ENCODE measurements around the gene PAWR. TPM values are rescaled to one million over a fixed set of nuclear protein-coding genes. Genes with fewer than 3 reads are reported as not detected.
A peak's percentile ranks its signal among the peaks of the same experiment; 100 is the strongest.
"Not testable (repeated sequence)": the region's sequence is repeated elsewhere in the genome, so short reads cannot be mapped to it uniquely, and the experiment has no call there.

PAWR gene
- polyA plus RNA-seq, 6 donors from 2014 or later: 15.8 to 29.9 (median 20.3) TPM

GRCh38 chr12:79657136-79657535, 33.6 kb downstream of the PAWR start:
- H3K27ac Mint-ChIP-seq: peak overlapping the region in 1 of 6 donors; percentile 80
- peak overlapping the region in 1 of 8 donors; percentile 78 for H3K4me3 Mint-ChIP-seq

GRCh38 chr12:79655036-79655435, 35.7 kb downstream of the PAWR start:
- no peak for ATAC-seq (ENCODE audit: low read depth in 2 of 2)
- peaks cover 11 to 27% (median 20%) of the 10 kb centered on the region in 3 donors for H3K4me1 Mint-ChIP-seq
- peaks cover 0 to 5% (median 0%) of the 10 kb centered on the region in 7 donors for H3K9me3 Mint-ChIP-seq
- H3K27ac Mint-ChIP-seq: no peak overlapping the region
- no peak overlapping the region for H3K4me3 Mint-ChIP-seq
- no peaks in the 10 kb centered on the region for H3K27me3 Mint-ChIP-seq
- DNase-seq: no peak
- peaks cover 8 to 11% of the 10 kb centered on the region in 2 donors for H3K36me3 Mint-ChIP-seq

More at GRCh38 chr12:79657136-79657535, 33.6 kb downstream of the PAWR start:
- Mint-ChIP-seq H3K27me3 (no peaks in the 10 kb centered on the region), H3K4me1 (peaks cover 16 to 29% (median 22%) of the 10 kb centered on the region in 3 donors), H3K9me3 (peaks cover 0 to 5% (median 0%) of the 10 kb centered on the region in 7 donors), H3K36me3 (peaks cover 8 to 11% of the 10 kb centered on the region in 2 donors)
- no peak for DNase-seq
- no peak for ATAC-seq (ENCODE audit: low read depth in 2 of 2)

- Mint-ChIP-seq H3K27ac (no peak overlapping the region), H3K9me3 (peaks cover 0 to 5% (median 0%) of the 10 kb centered on the region in 7 donors), H3K4me1 (peaks cover 13 to 31% (median 28%) of the 10 kb centered on the region in 3 donors), H3K27me3 (no peaks in the 10 kb centered on the region), H3K36me3 (peaks cover 8 to 11% of the 10 kb centered on the region in 2 donors), H3K4me3 (no peak overlapping the region)
- ATAC-seq (ENCODE audit: low read depth in 2 of 2) (no peak), DNase-seq (no peak)
Observed at GRCh38 chr12:79652521-79652920, 38.2 kb downstream of the PAWR start.

GRCh38 chr12:79650440-79650839, 40.3 kb downstream of the PAWR start:
- H3K27ac Mint-ChIP-seq: no peak overlapping the region
- H3K4me1 Mint-ChIP-seq: peaks cover 12 to 36% (median 31%) of the 10 kb centered on the region in 3 donors
- DNase-seq (no peak), ATAC-seq (ENCODE audit: low read depth in 2 of 2) (no peak)
- H3K9me3 Mint-ChIP-seq: peaks cover 0 to 3% (median 0%) of the 10 kb centered on the region in 7 donors
- no peaks in the 10 kb centered on the region for H3K27me3 Mint-ChIP-seq
- peaks cover 0 to 8% of the 10 kb centered on the region in 2 donors for H3K36me3 Mint-ChIP-seq
- no peak overlapping the region for H3K4me3 Mint-ChIP-seq

GRCh38 chr12:79648881-79649280, 41.9 kb downstream of the PAWR start:
- Mint-ChIP-seq H3K4me1 (peaks cover 15 to 34% (median 30%) of the 10 kb centered on the region in 3 donors), H3K9me3 (peaks cover 0 to 2% (median 0%) of the 10 kb centered on the region in 7 donors), H3K27ac (no peak overlapping the region), H3K36me3 (peaks cover 0 to 5% of the 10 kb centered on the region in 2 donors), H3K4me3 (no peak overlapping the region), H3K27me3 (no peaks in the 10 kb centered on the region)
- ATAC-seq (ENCODE audit: low read depth in 2 of 2) (no peak), DNase-seq (no peak)

GRCh38 chr12:79646843-79647242, 43.9 kb downstream of the PAWR start:
- peaks cover 23 to 37% (median 30%) of the 10 kb centered on the region in 3 donors for H3K4me1 Mint-ChIP-seq
- H3K9me3 Mint-ChIP-seq; H3K27me3 Mint-ChIP-seq; DNase-seq; ATAC-seq (ENCODE audit: low read depth in 2 of 2); H3K36me3 Mint-ChIP-seq; H3K4me3 Mint-ChIP-seq: not testable (repeated sequence)
- H3K27ac Mint-ChIP-seq: peak overlapping the region in 1 of 6 donors; percentile 54

- H3K4me1 Mint-ChIP-seq: peaks cover 21 to 31% (median 30%) of the 10 kb centered on the region in 3 donors
- H3K4me3 Mint-ChIP-seq: no peak overlapping the region
- no peaks in the 10 kb centered on the region for H3K9me3 Mint-ChIP-seq
Observed at GRCh38 chr12:79645235-79645630, 45.5 kb downstream of the PAWR start.

GRCh38 chr12:79644274-79645234, 46.2 kb downstream of the PAWR start:
- H3K27ac Mint-ChIP-seq: peak overlapping the region in 1 of 6 donors; percentile 3

More at GRCh38 chr12:79645235-79645630, 45.5 kb downstream of the PAWR start:
- no peak for ATAC-seq (ENCODE audit: low read depth in 2 of 2)
- no peaks in the 10 kb centered on the region for H3K27me3 Mint-ChIP-seq
- H3K36me3 Mint-ChIP-seq: peaks cover 0 to 9% of the 10 kb centered on the region in 2 donors
- DNase-seq: no peak
- peak overlapping the region in 1 of 6 donors; percentile 71 for H3K27ac Mint-ChIP-seq

GRCh38 chr12:79643821-79644220, 46.9 kb downstream of the PAWR start:
- H3K4me3 Mint-ChIP-seq: no peak overlapping the region
- DNase-seq (no peak), ATAC-seq (ENCODE audit: low read depth in 2 of 2) (no peak)
- peaks cover 22 to 39% (median 28%) of the 10 kb centered on the region in 3 donors for H3K4me1 Mint-ChIP-seq
- H3K27ac Mint-ChIP-seq: no peak overlapping the region
- no peaks in the 10 kb centered on the region for H3K27me3 Mint-ChIP-seq
- H3K36me3 Mint-ChIP-seq: peaks cover 0 to 9% of the 10 kb centered on the region in 2 donors
- H3K9me3 Mint-ChIP-seq: no peaks in the 10 kb centered on the region

More at GRCh38 chr12:79644274-79645234, 46.2 kb downstream of the PAWR start:
- no peak overlapping the region for H3K4me3 Mint-ChIP-seq
- no peaks in the 10 kb centered on the region for H3K9me3 Mint-ChIP-seq
- no peaks in the 10 kb centered on the region for H3K27me3 Mint-ChIP-seq
- DNase-seq (no peak), ATAC-seq (ENCODE audit: low read depth in 2 of 2) (no peak)
- H3K4me1 Mint-ChIP-seq: peaks cover 25 to 38% (median 28%) of the 10 kb centered on the region in 3 donors
- H3K36me3 Mint-ChIP-seq: peaks cover 0 to 9% of the 10 kb centered on the region in 2 donors

- Mint-ChIP-seq H3K27me3 (no peaks in the 10 kb centered on the region), H3K36me3 (peaks cover 0 to 5% of the 10 kb centered on the region in 2 donors), H3K4me3 (no peak overlapping the region), H3K9me3 (no peaks in the 10 kb centered on the region), H3K27ac (peak overlapping the region in 2 of 6 donors; percentile 24 to 26), H3K4me1 (peaks cover 10 to 31% (median 26%) of the 10 kb centered on the region in 3 donors)
- DNase-seq (no peak), ATAC-seq (ENCODE audit: low read depth in 2 of 2) (no peak)
Observed at GRCh38 chr12:79638490-79638889, 52.3 kb downstream of the PAWR start.

GRCh38 chr12:79637093-79637492, 53.7 kb downstream of the PAWR start:
- H3K36me3 Mint-ChIP-seq: no peaks in the 10 kb centered on the region
- H3K4me3 Mint-ChIP-seq: no peak overlapping the region
- H3K27me3 Mint-ChIP-seq: no peaks in the 10 kb centered on the region
- no peaks in the 10 kb centered on the region for H3K9me3 Mint-ChIP-seq
- no peak for DNase-seq
- H3K27ac Mint-ChIP-seq: peak overlapping the region in 1 of 6 donors; percentile 63
- no peak for ATAC-seq (ENCODE audit: low read depth in 2 of 2)
- peaks cover 13 to 21% (median 18%) of the 10 kb centered on the region in 3 donors for H3K4me1 Mint-ChIP-seq

GRCh38 chr12:79635676-79636075, 55.1 kb downstream of the PAWR start:
- Mint-ChIP-seq H3K4me1 (peaks cover 18 to 29% (median 21%) of the 10 kb centered on the region in 3 donors), H3K27me3 (no peaks in the 10 kb centered on the region), H3K36me3 (no peaks in the 10 kb centered on the region), H3K27ac (no peak overlapping the region), H3K9me3 (no peaks in the 10 kb centered on the region), H3K4me3 (no peak overlapping the region)
- no peak for DNase-seq
- no peak for ATAC-seq (ENCODE audit: low read depth in 2 of 2)

GRCh38 chr12:79634957-79635471, 55.8 kb downstream of the PAWR start:
- DNase-seq (no peak), ATAC-seq (ENCODE audit: low read depth in 2 of 2) (no peak)
- Mint-ChIP-seq H3K27ac (no peak overlapping the region), H3K27me3 (no peaks in the 10 kb centered on the region), H3K4me1 (peaks cover 18 to 26% (median 18%) of the 10 kb centered on the region in 3 donors), H3K4me3 (no peak overlapping the region), H3K36me3 (no peaks in the 10 kb centered on the region), H3K9me3 (no peaks in the 10 kb centered on the region)

Measured in naive B cell (primary cell).